Panc1 (cell line): ENCODE data around the gene CIAO2B.

Source experiments
- CTCF ChIP-seq: fragments of 450-650 bp; IDR thresholded peaks from 2 replicates; pipeline ENCODE4 v1.5.1; 2017; ENCODE audit warnings: mild to moderate bottlenecking
- POLR2AphosphoS5 ChIP-seq: IDR thresholded peaks from 2 replicates; pipeline ENCODE4 v1.6.1; 2012; ENCODE audit warnings: mild to moderate bottlenecking, low read depth, low read length, moderate library complexity
- REST ChIP-seq, 2 experiments: IDR thresholded peaks; 2 replicates each; pipeline ENCODE4 v1.6.1; 2011 to 2012; ENCODE audit warnings: low read depth in 2 of 2, control low read depth in 1 of 2, low read length in 1 of 2, mild to moderate bottlenecking in 1 of 2, moderate library complexity in 1 of 2; ENCODE audit not compliant: insufficient read depth in 1 of 2

- TF ChIP-seq POLR2AphosphoS5 (no peak), CTCF (no peak), REST (IDR thresholded peaks at IDR 0.05; ENCODE audit: insufficient read depth in 1 of 2, low read depth in 2 of 2, low read length in 1 of 2) (no peak)
Observed at GRCh38 chr16:66930189-66930588, 4.0 kb downstream of the CIAO2B start.
